ENCODE data around the gene KRTAP5-7.

Gene KRTAP5-7

GRCh38 chr11:71527576-71528210 is 626 bp downstream of the KRTAP5-7 start:
- ATAC-seq, result no peak
- TF ChIP-seq, protein P1, sequence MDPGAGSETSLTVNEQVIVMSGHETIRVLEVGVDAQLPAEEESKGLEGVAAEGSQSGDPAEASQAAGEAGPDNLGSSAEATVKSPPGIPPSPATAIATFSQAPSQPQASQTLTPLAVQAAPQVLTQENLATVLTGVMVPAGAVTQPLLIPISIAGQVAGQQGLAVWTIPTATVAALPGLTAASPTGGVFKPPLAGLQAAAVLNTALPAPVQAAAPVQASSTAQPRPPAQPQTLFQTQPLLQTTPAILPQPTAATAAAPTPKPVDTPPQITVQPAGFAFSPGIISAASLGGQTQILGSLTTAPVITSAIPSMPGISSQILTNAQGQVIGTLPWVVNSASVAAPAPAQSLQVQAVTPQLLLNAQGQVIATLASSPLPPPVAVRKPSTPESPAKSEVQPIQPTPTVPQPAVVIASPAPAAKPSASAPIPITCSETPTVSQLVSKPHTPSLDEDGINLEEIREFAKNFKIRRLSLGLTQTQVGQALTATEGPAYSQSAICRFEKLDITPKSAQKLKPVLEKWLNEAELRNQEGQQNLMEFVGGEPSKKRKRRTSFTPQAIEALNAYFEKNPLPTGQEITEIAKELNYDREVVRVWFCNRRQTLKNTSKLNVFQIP (CRISPR knock-in tag; IDR thresholded peaks at IDR 0.05; ENCODE audit: borderline replicate concordance, low read depth), result no peak
- TF ChIP-seq TSHZ2 (CRISPR knock-in tag; IDR thresholded peaks at IDR 0.05) (no peak), ARNTL (CRISPR knock-in tag; IDR thresholded peaks at IDR 0.05; ENCODE audit: borderline replicate concordance, low read depth) (no peak), BACH2 (CRISPR knock-in tag; IDR thresholded peaks at IDR 0.05; ENCODE audit: borderline replicate concordance) (no peak), RARB (CRISPR knock-in tag; IDR thresholded peaks at IDR 0.05) (no peak), PPARA (CRISPR knock-in tag; IDR thresholded peaks at IDR 0.05; ENCODE audit: borderline replicate concordance) (no peak), TCF4 (CRISPR knock-in tag; IDR thresholded peaks at IDR 0.05; ENCODE audit: borderline replicate concordance) (no peak), CREB5 (CRISPR knock-in tag; IDR thresholded peaks at IDR 0.05; ENCODE audit: low read depth) (no peak), ZNF70 (CRISPR knock-in tag; IDR thresholded peaks at IDR 0.05) (no peak)
- TF ChIP-seq, protein P2, sequence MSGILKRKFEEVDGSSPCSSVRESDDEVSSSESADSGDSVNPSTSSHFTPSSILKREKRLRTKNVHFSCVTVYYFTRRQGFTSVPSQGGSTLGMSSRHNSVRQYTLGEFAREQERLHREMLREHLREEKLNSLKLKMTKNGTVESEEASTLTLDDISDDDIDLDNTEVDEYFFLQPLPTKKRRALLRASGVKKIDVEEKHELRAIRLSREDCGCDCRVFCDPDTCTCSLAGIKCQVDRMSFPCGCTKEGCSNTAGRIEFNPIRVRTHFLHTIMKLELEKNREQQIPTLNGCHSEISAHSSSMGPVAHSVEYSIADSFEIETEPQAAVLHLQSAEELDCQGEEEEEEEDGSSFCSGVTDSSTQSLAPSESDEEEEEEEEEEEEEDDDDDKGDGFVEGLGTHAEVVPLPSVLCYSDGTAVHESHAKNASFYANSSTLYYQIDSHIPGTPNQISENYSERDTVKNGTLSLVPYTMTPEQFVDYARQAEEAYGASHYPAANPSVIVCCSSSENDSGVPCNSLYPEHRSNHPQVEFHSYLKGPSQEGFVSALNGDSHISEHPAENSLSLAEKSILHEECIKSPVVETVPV (CRISPR knock-in tag; IDR thresholded peaks at IDR 0.05), result no peak

- no peak for ATAC-seq
- TF ChIP-seq ZNF8 (CRISPR knock-in tag; IDR thresholded peaks at IDR 0.05) (no peak), ZNF565 (CRISPR knock-in tag; conservative IDR thresholded peaks at IDR 0.05; ENCODE audit: low read depth) (no peak), TCF4 (CRISPR knock-in tag; IDR thresholded peaks at IDR 0.05; ENCODE audit: borderline replicate concordance) (no peak), BACH2 (CRISPR knock-in tag; IDR thresholded peaks at IDR 0.05; ENCODE audit: borderline replicate concordance) (no peak), PPARA (CRISPR knock-in tag; IDR thresholded peaks at IDR 0.05; ENCODE audit: borderline replicate concordance) (no peak), ZFP30 (CRISPR knock-in tag; IDR thresholded peaks at IDR 0.05) (no peak), CREB5 (CRISPR knock-in tag; IDR thresholded peaks at IDR 0.05; ENCODE audit: low read depth) (no peak), ZNF70 (CRISPR knock-in tag; IDR thresholded peaks at IDR 0.05) (no peak), OSR1 (CRISPR knock-in tag; IDR thresholded peaks at IDR 0.05) (no peak), ZC3H10 (CRISPR knock-in tag; IDR thresholded peaks at IDR 0.05) (no peak), ARNTL (CRISPR knock-in tag; IDR thresholded peaks at IDR 0.05; ENCODE audit: borderline replicate concordance, low read depth) (no peak), ISL1 (CRISPR knock-in tag; IDR thresholded peaks at IDR 0.05) (no peak), ESRRG (CRISPR knock-in tag; IDR thresholded peaks at IDR 0.05) (no peak), TSHZ2 (CRISPR knock-in tag; IDR thresholded peaks at IDR 0.05) (no peak), SNAI2 (CRISPR knock-in tag; IDR thresholded peaks at IDR 0.05) (no peak), RARB (CRISPR knock-in tag; IDR thresholded peaks at IDR 0.05) (no peak)
- TF ChIP-seq, protein P3, sequence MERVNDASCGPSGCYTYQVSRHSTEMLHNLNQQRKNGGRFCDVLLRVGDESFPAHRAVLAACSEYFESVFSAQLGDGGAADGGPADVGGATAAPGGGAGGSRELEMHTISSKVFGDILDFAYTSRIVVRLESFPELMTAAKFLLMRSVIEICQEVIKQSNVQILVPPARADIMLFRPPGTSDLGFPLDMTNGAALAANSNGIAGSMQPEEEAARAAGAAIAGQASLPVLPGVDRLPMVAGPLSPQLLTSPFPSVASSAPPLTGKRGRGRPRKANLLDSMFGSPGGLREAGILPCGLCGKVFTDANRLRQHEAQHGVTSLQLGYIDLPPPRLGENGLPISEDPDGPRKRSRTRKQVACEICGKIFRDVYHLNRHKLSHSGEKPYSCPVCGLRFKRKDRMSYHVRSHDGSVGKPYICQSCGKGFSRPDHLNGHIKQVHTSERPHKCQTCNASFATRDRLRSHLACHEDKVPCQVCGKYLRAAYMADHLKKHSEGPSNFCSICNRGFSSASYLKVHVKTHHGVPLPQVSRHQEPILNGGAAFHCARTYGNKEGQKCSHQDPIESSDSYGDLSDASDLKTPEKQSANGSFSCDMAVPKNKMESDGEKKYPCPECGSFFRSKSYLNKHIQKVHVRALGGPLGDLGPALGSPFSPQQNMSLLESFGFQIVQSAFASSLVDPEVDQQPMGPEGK (CRISPR knock-in tag; IDR thresholded peaks at IDR 0.05; ENCODE audit: borderline replicate concordance), result no peak
- TF ChIP-seq, protein P1 (CRISPR knock-in tag; IDR thresholded peaks at IDR 0.05; ENCODE audit: borderline replicate concordance, low read depth), result no peak
- TF ChIP-seq, protein P2 (CRISPR knock-in tag; IDR thresholded peaks at IDR 0.05), result no peak
Observed at GRCh38 chr11:71530602-71531001, 3.5 kb downstream of the KRTAP5-7 start.
